GM21825 (cell line): ENCODE measurements around the gene PRKCSH.
"Not testable (repeated sequence)": the region's sequence is repeated elsewhere in the genome, so short reads cannot be mapped to it uniquely, and the experiment has no call there.

Source experiments
- ATAC-seq: cut with Tn5 transposase; IDR thresholded peaks from one replicate; pipeline ENCODE4 v1.9.1; 2021; ENCODE audit warnings: mild to moderate bottlenecking, moderate library complexity; ENCODE audit not compliant: unreplicated experiment

Gene PRKCSH

GRCh38 chr19:11450570-11451326, 15.3 kb downstream of the PRKCSH start:
- ATAC-seq: no peak

- ATAC-seq: no peak
Observed at GRCh38 chr19:11451327-11451870, 16.0 kb downstream of the PRKCSH start.

DNA sequence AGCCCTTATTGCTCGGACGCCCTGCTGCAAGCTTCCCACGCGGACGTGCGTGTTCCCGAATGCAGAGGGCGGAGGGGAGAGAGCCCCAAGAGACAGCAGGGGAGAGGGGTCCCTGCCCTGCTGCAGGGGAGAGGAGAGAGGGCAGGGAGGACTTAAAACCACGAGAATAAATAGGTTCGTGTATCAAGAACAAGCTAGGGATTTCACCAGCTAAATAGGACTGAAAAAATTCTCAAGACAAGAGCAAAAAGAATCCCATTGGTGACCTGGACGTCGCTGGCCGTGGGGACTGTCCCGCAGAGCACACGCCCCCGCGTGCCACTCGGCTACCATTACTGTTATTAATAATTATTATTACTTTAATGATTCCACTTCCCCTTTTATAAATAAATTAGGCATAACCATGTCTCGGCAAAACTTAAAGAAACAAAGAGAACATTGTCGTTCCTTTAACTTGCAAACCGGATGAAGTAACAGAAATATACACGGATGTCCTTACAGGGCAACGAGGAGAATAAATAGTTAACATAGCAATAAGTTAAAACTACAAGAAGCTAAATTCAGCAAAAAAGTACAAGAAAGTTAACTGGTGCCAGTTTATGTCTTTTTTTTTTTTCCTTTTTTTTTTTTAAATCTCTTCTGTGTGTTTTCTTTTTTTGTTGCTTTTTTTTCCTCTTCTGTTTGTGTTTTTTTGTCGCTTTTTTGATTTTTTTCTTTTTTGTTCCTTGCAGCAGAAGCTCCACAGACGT, 16.6 kb downstream of the PRKCSH start:
- no peak for ATAC-seq

GRCh38 chr19:11452620-11453310, 17.3 kb downstream of the PRKCSH start:
- no peak for ATAC-seq

GRCh38 chr19:11453468-11454341, 18.3 kb downstream of the PRKCSH start:
- ATAC-seq: no peak

- not testable (repeated sequence) for ATAC-seq
Observed at GRCh38 chr19:11455233-11455554, 19.8 kb downstream of the PRKCSH start.

GRCh38 chr19:11456659-11457058, 21.2 kb downstream of the PRKCSH start:
- no peak for ATAC-seq

DNA sequence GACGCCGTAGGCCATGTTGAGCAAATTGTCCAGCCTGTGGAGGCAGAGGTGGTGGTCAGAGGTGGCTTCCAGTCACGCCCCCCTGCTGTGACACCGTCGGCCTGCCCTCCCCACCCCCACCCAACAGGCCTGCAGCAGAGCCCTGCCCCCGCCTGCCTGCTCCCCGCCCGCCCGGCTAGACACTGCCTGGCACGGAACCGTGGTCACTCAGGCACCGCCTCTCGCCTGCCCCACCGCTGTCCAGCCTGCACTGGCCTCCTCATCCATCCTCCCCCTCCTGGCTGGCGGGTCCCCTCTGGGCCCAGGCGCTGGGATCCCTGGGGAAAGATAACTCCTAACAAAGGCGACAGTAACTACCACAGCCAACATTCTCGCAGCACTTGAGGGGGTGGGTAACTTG, 21.7 kb downstream of the PRKCSH start:
- no peak for ATAC-seq

DNA sequence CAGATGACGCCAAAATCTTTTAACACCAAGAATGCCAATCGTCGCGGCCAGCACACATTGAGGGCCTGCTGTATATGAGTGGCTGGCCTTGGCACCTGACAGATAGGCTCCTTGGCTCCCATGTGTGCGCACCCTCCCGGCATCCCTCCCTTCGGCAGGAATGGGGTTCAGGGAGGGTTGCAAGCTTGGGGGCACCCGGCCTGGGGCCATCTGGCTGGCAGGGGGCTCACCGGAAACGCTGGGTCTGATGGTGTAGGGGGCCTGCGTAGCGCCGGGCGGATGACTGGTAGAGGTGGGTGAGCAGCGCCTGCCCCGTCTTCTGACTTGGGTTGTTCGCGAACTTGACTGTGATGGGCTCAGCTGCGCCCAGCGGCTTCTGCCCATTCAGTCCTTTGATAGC, 22.4 kb downstream of the PRKCSH start:
- no peak for ATAC-seq

DNA sequence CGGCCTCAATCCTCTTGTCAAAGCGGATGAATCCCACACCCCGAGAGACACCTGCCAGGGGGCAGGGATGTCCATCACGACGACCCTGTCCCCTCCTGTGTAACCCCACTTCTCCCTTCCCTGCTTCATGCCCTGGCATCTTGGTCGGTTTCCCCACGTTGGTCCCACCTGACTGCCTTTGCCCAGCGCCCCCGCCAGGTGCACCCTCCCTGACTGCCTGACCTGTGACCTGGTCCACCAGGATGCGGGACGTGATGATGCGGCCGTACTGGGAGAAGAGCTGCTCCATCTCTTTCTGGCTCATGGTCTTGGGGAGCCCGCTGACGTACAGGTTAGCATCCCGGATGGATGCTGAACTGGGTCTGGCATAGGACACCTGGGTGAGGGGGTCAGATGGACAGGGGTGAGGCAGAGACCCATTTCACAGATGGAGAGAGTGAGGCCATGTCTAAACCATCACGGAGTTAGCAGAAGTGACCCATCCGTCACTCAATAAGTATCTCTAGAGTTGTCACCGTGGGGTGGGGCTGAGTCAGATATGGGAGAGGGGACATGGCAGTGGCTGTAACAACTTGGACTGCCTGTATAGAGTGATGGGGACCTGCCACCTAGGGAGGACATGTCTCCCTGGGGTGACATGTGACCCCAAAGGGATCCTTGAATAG, 22.9 kb downstream of the PRKCSH start:
- ATAC-seq: no peak

- ATAC-seq: not testable (repeated sequence)
Observed at GRCh38 chr19:11458912-11459311, 23.5 kb downstream of the PRKCSH start.

DNA sequence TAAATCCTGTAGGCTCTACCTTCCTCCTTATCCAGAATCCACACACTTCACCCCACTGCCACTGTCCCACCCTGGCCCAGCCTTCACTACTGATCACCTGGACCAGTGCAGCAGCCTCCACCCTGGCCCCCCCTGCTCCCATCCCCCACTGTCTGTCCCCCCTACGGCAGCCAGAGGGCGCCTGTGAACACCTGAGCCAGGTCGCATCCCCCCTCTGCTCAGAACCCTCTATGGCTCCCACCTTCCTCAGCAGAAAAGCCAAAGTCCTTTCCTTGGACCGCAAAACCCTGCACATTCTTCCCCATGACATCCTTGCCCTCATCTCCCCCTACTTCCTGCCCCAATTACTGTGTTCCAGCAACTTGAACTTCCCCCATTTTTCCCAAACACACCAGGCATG, 24.8 kb downstream of the PRKCSH start:
- ATAC-seq: no peak

DNA sequence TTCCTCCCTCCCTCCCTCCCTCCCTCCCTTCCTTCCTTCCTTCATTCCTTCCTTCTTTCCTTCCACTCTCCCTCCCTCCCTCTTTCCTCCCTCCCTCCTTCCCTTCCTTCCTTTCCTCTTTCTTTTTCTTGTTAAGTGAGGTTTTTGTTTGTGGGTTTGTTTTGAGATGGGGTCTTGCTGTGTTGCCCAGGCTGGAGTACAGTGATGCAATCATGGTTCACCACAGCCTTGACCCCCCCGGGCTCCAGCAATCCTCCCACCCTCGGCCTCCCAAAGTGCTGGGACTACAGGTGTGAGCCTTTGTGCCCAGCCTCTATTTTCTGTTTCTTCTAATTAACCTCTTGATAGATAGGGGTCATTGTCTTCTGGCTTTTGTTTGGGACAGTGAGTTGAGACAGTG, 26.0 kb downstream of the PRKCSH start:
- no peak for ATAC-seq

DNA sequence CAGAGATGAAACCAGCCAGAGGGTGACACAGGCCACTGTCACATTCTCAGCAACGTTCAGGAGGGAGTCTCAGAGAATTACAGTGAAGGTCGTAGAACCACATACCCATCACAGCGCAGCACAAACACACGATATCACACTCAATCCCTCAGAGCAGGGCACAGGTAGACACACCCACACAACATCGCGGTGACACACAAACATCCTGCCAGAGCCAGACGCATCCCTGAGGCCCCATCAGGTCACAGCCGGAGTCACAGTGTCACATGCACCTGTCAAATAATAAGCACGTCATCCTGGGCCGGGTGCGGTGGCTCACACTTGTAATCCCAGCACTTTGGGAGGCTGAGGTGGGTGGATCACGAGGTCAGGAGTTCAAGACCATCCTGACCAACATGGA, 28.0 kb downstream of the PRKCSH start:
- ATAC-seq: no peak

DNA sequence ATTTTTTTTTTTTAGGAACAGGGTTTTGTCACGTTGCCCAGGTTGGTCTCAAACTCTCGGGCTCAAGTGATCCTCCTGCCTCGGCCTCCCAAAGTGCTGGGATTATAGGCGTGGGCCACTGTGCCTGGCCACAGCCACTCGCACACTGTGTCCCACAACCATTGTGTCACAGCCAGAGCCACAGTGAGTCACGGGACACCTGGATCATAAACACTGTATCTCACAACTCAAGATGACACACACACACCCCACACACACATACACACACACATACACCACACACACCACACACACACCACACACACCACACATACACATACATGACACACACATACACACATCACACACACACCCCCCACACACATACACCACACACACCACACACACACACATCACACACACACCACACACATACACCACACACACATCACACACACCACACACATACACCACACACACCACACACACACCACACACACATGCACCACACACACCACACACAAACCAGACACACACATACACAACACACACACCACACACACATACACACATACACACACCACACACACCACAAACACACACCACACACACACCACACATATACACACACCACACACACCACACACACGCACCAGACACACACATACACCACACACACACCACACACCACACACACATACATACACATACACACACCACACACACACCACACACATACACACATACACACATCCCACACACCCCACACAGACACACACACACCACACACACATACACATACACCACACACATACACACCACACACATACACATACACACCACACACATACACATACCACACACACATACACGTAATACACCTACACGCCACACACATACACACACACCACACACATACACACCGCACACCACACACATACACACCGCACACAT, 29.2 kb downstream of the PRKCSH start:
- ATAC-seq: no peak

DNA sequence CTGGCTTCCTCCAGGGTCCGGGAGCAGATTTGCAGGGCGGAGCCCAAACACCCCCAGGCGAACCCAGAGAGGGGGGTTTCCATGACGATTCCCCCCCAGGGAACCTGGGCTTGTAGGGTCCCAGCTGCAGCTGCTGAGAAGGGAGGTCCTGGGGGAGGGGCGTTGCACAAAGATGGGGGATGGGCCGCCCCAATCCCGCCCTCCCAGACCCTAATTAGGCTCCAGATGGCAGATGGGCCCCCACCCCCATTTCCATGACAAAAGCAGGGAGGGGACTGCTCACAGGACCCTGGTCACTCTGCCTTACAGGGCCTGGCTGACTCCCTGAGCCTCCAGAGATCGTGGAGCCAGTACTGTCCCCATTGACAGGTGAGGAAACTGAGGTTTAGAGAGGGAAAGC, 30.2 kb downstream of the PRKCSH start:
- ATAC-seq: no peak

GRCh38 chr19:11468266-11468845, 32.9 kb downstream of the PRKCSH start:
- not testable (repeated sequence) for ATAC-seq

- no peak for ATAC-seq
Observed at GRCh38 chr19:11473725-11474124, 38.3 kb downstream of the PRKCSH start.

- ATAC-seq: not testable (repeated sequence)
Observed at GRCh38 chr19:11475343-11475742, 39.9 kb downstream of the PRKCSH start.
